Measurements from ENCODE around the gene CLPSL1. TPM values are rescaled to one million over a fixed set of nuclear protein-coding genes. Genes with fewer than 3 reads are reported as not detected.

The CLPSL1 gene
- total and polyA plus RNA-seq, 7 donors, result not detected

- Histone ChIP-seq H3K27ac (peak overlapping the region in 2 of 4 donors; percentile 100), H3K4me1 (peaks cover 5 to 54% (median 48%) of the 10 kb centered on the region in 4 donors)
- intact Hi-C loops (cut with DNase I), result no loop called here
Observed at GRCh38 chr6:35735452-35735851, 45.4 kb upstream of the CLPSL1 start.

GRCh38 chr6:35736253-35736894 is 44.4 kb upstream of the CLPSL1 start:
- 64 to 66% methylated on average over 8 of the region's 8 CpGs for WGBS, 2 donors
- H3K27me3 ChIP-seq, result no peaks in the 10 kb centered on the region
- peaks cover 5 to 46% (median 39%) of the 10 kb centered on the region in 4 donors for H3K4me1 ChIP-seq
- DNase-seq, result peak; percentile 85
- H3K27ac ChIP-seq, result peak overlapping the region in 2 of 4 donors; percentile 100
- H3K4me3 ChIP-seq, result no peak overlapping the region
- H3K36me3 ChIP-seq, result no peaks in the 10 kb centered on the region
- intact Hi-C loops (cut with DNase I), result loop anchor here (1.0 kb wide), 1 partner anchor 152 kb away; no protein-coding TSS in a partner anchor
- TF ChIP-seq EP300 (IDR thresholded peaks at IDR 0.05) (no peak), POLR2AphosphoS5 (IDR thresholded peaks at IDR 0.05) (no peak), CTCF (IDR thresholded peaks at IDR 0.05) (peak in 3 of 4 experiments; percentile 79 to 95 (median 87)), POLR2A (IDR thresholded peaks at IDR 0.05) (no peak)
- H3K9me3 ChIP-seq, result no peaks in the 10 kb centered on the region

More at GRCh38 chr6:35735452-35735851, 45.4 kb upstream of the CLPSL1 start:
- Histone ChIP-seq H3K9me3 (no peaks in the 10 kb centered on the region), H3K4me3 (no peak overlapping the region), H3K27me3 (no peaks in the 10 kb centered on the region), H3K36me3 (no peaks in the 10 kb centered on the region)
- peak; percentile 70 for DNase-seq
- 55 to 86% methylated on average over 3 of the region's 3 CpGs for WGBS, 2 donors
- TF ChIP-seq POLR2AphosphoS5 (IDR thresholded peaks at IDR 0.05) (no peak), POLR2A (IDR thresholded peaks at IDR 0.05) (no peak), CTCF (IDR thresholded peaks at IDR 0.05) (no peak), EP300 (IDR thresholded peaks at IDR 0.05) (no peak)

GRCh38 chr6:35736982-35737412 is 43.8 kb upstream of the CLPSL1 start, which contains the start of gene ARMC12:
Gene ARMC12, plus strand, starts transcription at chr6:35737032. Its CDS starts 77 bp downstream, at chr6:35737109.
- WGBS, 2 donors, result 91 to 93% methylated on average over 10 of the region's 10 CpGs
- Histone ChIP-seq H3K27ac (peak within 1 kb of the TSS in 2 of 4 donors; percentile 100), H3K4me1 (peaks cover 5 to 46% (median 37%) of the 10 kb centered on the region in 4 donors), H3K27me3 (no peaks in the 10 kb centered on the region), H3K36me3 (no peaks in the 10 kb centered on the region), H3K9me3 (no peaks in the 10 kb centered on the region), H3K4me3 (no peak within 1 kb of the TSS)
- peak; percentile 70 for DNase-seq
- TF ChIP-seq EP300 (IDR thresholded peaks at IDR 0.05) (no peak), POLR2AphosphoS5 (IDR thresholded peaks at IDR 0.05) (no peak), POLR2A (IDR thresholded peaks at IDR 0.05) (no peak), CTCF (IDR thresholded peaks at IDR 0.05) (no peak)
- intact Hi-C loops (cut with DNase I), result loop anchor here (1.0 kb wide), 2 partner anchors 153 to 215 kb away; no protein-coding TSS in a partner anchor

GRCh38 chr6:35737413-35738211 is 43.2 kb upstream of the CLPSL1 start:
- WGBS, 2 donors, result 60 to 66% methylated on average over 16 of the region's 16 CpGs
- peak overlapping the region in 1 of 4 donors; percentile 19 for H3K27ac ChIP-seq
- intact Hi-C loops (cut with DNase I), result loop anchor here (1.0 kb wide), 1 partner anchor 215 kb away; no protein-coding TSS in a partner anchor

More at GRCh38 chr6:35737413-35738211, 43.2 kb upstream of the CLPSL1 start:
- Histone ChIP-seq H3K9me3 (no peaks in the 10 kb centered on the region), H3K36me3 (no peaks in the 10 kb centered on the region), H3K27me3 (no peaks in the 10 kb centered on the region), H3K4me1 (peaks cover 3 to 40% (median 32%) of the 10 kb centered on the region in 4 donors), H3K4me3 (no peak overlapping the region)
- TF ChIP-seq EP300 (IDR thresholded peaks at IDR 0.05) (no peak), POLR2AphosphoS5 (IDR thresholded peaks at IDR 0.05) (peak in 2 of 4 donors; percentile 35 to 42), CTCF (IDR thresholded peaks at IDR 0.05) (peak; percentile 90 to 96 (median 95))
- DNase-seq, result no peak

Data from sigmoid colon (tissue), 7 donors.